Natural killer cell (primary cell): ENCODE measurements around the gene ZC3HAV1. TPM values are rescaled to one million over a fixed set of nuclear protein-coding genes. Genes with fewer than 3 reads are reported as not detected.

Experiments
- ATAC-seq, 3 donors: fragments of 150-1000 bp in 2 of 3; fragments of 200-7000 bp in 1 of 3; cut with Tn5 transposase; 1 replicate in 1 of 3; 2 replicates in 2 of 3; pipeline ENCODE4 v1.10.0; 2021; ENCODE audit warnings: mild to moderate bottlenecking in 2 of 3, moderate library complexity in 2 of 3
- DNase-seq, 2 donors: peaks; one replicate each; pipeline versions ENCODE4 v3.0.0 to v3.0.0-alpha.2; 2013 to 2021; ENCODE audit warnings: mixed read lengths in 1 of 2
- H3K27ac ChIP-seq: one replicate; pipeline ENCODE4 v1.5.1; 2013; ENCODE audit warnings: mild to moderate bottlenecking, low read length
- H3K27me3 ChIP-seq: one replicate; pipeline ENCODE4 v1.6.1; 2013; ENCODE audit warnings: low read length; ENCODE audit not compliant: control insufficient read depth, insufficient read depth
- H3K36me3 ChIP-seq: one replicate; pipeline ENCODE4 v1.6.1; 2013; ENCODE audit warnings: low read length; ENCODE audit not compliant: control insufficient read depth, insufficient read depth
- H3K4me1 ChIP-seq: one replicate; pipeline ENCODE4 v1.6.1; 2013; ENCODE audit warnings: low read length; ENCODE audit not compliant: control insufficient read depth, insufficient read depth
- H3K4me3 ChIP-seq: one replicate; pipeline ENCODE4 v1.5.1; 2013; ENCODE audit warnings: low read length
- H3K9me3 ChIP-seq: one replicate; pipeline ENCODE4 v1.6.1; 2013; ENCODE audit warnings: low read length; ENCODE audit not compliant: control insufficient read depth, insufficient read depth
- H3K27ac Mint-ChIP-seq, 2 donors: one replicate each; pipeline ENCODE4 v1.8.0; 2022; ENCODE audit warnings: mild to moderate bottlenecking in 2 of 2, mixed read lengths in 2 of 2, moderate library complexity in 1 of 2
- H3K27me3 Mint-ChIP-seq, 2 donors: one replicate each; pipeline ENCODE4 v1.8.0; 2022; ENCODE audit warnings: low read depth in 2 of 2, mixed read lengths in 2 of 2
- H3K36me3 Mint-ChIP-seq: one replicate; pipeline ENCODE4 v1.8.0; 2022; ENCODE audit warnings: mixed read lengths
- H3K4me1 Mint-ChIP-seq, 2 donors: one replicate each; pipeline ENCODE4 v1.8.0; 2022; ENCODE audit warnings: mixed read lengths in 2 of 2
- H3K4me3 Mint-ChIP-seq: one replicate; pipeline ENCODE4 v1.8.0; 2022; ENCODE audit warnings: mild to moderate bottlenecking, moderate library complexity, mixed read lengths
- H3K9me3 Mint-ChIP-seq, 2 donors: one replicate each; pipeline ENCODE4 v1.8.0; 2022; ENCODE audit warnings: mixed read lengths in 2 of 2
- CTCF ChIP-seq: fragments of 200-600 bp; IDR thresholded peaks from one replicate; pipeline ENCODE4 v1.8.0; 2022; ENCODE audit warnings: antibody characterized with exemption
- WGBS: methylation state at CpG from one replicate; pipeline ENCODE4 v1.1.7; 2013; ENCODE audit warnings: missing lambda C conversion rate; ENCODE audit not compliant: insufficient coverage; 5-methylcytosine and 5-hydroxymethylcytosine counted together
- intact Hi-C: fragments of 100-400 bp; cut with micrococcal nuclease; formaldehyde crosslinking; loops from one replicate; pipeline ENCODE4 v1.14.2; 2022
- total RNA-seq, 4 donors: library from RNA; stranded (reverse); fragments of 120-200 nt in 1 of 4; gene quantifications; one replicate each; pipeline versions ENCODE4 v1.2.3 to v1.2.4, GENCODE V29; 2013 to 2022

ZC3HAV1 gene
- total RNA-seq, 3 donors from 2014 or later (not counting 1 experiment from before 2014, with no cell fraction given): 129 to 153 (median 137) TPM

GRCh38 chr7:139004321-139005090 is 105.0 kb downstream of the ZC3HAV1 start:
- Histone ChIP-seq H3K27me3 (no peaks in the 10 kb centered on the region), H3K27ac (no peak overlapping the region), H3K4me1 (no peaks in the 10 kb centered on the region), H3K9me3 (no peaks in the 10 kb centered on the region), H3K36me3 (no peaks in the 10 kb centered on the region), H3K4me3 (no peak overlapping the region)
- Mint-ChIP-seq H3K27me3 (peaks cover 12 to 24% of the 10 kb centered on the region in 2 donors), H3K4me3 (no peak overlapping the region), H3K36me3 (no peaks in the 10 kb centered on the region), H3K4me1 (no peaks in the 10 kb centered on the region), H3K9me3 (no peaks in the 10 kb centered on the region), H3K27ac (no peak overlapping the region)
- DNase-seq (no peak), ATAC-seq (no peak)
- TF ChIP-seq CTCF: no peak
- intact Hi-C loops: no loop called here

GRCh38 chr7:138999414-138999813 is 110.1 kb downstream of the ZC3HAV1 start:
- H3K27ac ChIP-seq: no peak overlapping the region
- H3K4me3 ChIP-seq: no peak overlapping the region
- H3K9me3 ChIP-seq: no peaks in the 10 kb centered on the region
- no peak for ATAC-seq
- no peak for TF ChIP-seq CTCF
- no peaks in the 10 kb centered on the region for H3K9me3 Mint-ChIP-seq
- no peaks in the 10 kb centered on the region for H3K4me1 ChIP-seq
- no peak overlapping the region for H3K27ac Mint-ChIP-seq
- WGBS: 45% methylated on average over 2 of the region's 3 CpGs
- intact Hi-C loops: no loop called here
- no peaks in the 10 kb centered on the region for H3K36me3 Mint-ChIP-seq
- H3K4me1 Mint-ChIP-seq: no peaks in the 10 kb centered on the region
- DNase-seq: no peak
- H3K27me3 Mint-ChIP-seq: peaks cover 12 to 38% of the 10 kb centered on the region in 2 donors
- H3K36me3 ChIP-seq: no peaks in the 10 kb centered on the region
- no peak overlapping the region for H3K4me3 Mint-ChIP-seq
- H3K27me3 ChIP-seq: no peaks in the 10 kb centered on the region

Other genes with a start within 250 kb of the ZC3HAV1 start
- under 1 TPM; 0.08 to 0.09 (median 0.09) TPM for gene KIAA1549, start 128.3 kb downstream of the ZC3HAV1 start, total RNA-seq
- 1 to 10 TPM in 2 of 3 donors, under 1 TPM in 1; 0.75 to 2.3 (median 1.1) TPM for gene ZC3HAV1L, start 73.7 kb downstream of the ZC3HAV1 start, total RNA-seq
- 10 to 100 TPM; 17.6 to 33.2 (median 21.2) TPM for gene UBN2, start 121.5 kb upstream of the ZC3HAV1 start, total RNA-seq
- 1 to 10 TPM; 5.1 to 7.2 (median 6.9) TPM for gene FMC1, start 231.6 kb upstream of the ZC3HAV1 start, total RNA-seq